GM21447 (cell line): Measurements from ENCODE around the gene C17orf114.

Experiments used
- ATAC-seq: cut with Tn5 transposase; IDR thresholded peaks from one replicate; pipeline ENCODE4 v1.9.1; 2021; ENCODE audit not compliant: unreplicated experiment

The C17orf114 gene

GRCh38 chr17:4823373-4824089 lies 21.4 kb upstream of the C17orf114 start:
- ATAC-seq = no peak

DNA sequence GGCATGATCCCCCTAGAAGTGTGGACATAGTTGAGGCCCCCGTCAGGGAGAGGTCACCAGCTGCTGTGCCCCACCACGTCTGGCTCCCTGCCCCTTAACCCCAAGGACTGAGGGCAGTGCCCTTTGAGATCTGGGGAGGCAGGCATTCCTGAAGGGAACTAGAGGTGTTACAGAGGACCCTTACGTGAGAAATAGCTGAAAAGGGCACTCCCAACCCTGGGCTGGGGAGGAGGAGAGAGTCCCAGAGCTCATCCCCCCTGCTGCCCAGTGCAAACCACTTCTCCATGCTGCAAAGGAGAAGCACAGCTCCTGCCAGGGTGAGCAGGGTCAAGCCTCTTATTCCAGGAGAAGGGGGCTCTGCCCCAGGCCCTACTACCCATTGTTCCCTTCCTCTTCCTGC lies 20.7 kb upstream of the C17orf114 start:
- no peak for ATAC-seq

DNA sequence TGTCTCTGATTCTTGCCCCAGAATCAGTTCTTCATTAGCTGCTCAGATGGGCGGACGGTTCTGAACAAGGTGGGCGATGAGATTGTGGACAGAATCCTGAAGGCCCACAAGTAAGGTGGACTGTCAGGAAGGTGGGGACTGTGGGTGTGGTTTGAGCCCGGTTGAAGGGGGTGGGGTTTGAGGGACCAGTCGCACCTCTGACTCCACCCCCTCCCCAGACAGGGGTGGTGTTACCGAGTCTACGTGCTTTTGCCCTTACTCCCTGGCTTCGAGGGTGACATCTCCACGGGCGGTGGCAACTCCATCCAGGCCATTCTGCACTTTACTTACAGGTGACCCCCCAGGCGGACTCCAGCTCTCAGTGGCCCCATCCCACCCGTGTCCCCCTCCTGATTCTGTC lies 16.1 kb upstream of the C17orf114 start:
- no peak for ATAC-seq

DNA sequence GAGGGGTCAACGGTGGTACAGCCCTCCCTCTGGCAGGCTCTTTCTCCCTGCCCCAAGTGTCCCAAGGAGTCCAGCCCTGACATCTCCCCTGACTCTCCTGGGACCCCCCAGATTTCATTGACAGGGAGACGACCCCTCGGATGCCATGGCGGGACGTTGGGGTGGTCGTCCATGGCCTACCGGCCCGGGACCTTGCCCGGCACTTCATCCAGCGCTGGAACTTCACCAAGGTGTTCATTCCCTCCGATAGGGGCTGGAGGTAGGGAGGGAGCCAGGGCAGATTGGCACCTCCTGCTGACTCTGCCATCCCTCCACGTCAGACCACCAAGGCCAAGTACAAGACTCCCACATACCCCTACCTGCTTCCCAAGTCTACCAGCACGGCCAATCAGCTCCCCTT lies 14.7 kb upstream of the C17orf114 start:
- no peak for ATAC-seq

DNA sequence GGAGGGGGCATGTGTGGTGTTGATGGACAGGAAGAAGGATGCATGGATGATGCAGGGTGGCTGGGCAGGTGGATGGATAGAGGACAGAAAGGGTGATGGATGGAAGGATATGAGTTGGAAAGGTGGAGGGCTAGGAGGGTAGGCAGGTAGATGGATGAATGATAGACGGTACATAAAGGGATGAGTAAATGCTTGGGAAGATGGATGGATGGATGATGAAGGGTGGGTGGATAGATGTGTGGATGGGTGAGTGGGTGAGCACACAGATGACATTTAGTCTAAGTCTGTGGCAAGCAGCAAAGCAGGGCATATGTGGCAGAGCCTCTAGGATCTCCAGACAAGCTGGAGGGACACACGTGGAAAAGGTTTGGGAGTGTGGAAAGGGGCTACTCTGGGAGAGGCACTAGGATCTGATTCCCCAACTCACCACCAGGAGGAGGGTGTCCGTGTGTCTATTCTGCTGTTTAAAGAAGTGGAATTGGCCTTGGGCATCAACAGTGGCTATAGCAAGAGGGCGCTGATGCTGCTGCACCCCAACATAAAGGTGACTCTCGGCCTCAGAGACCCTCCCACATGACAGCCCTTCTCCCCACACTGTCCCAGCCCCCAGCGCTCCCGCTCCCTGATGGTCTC lies 13.0 kb upstream of the C17orf114 start:
- ATAC-seq = no peak

- ATAC-seq = no peak
These were observed 10.6 kb upstream of the C17orf114 start for GRCh38 chr17:4812690-4813089.

DNA sequence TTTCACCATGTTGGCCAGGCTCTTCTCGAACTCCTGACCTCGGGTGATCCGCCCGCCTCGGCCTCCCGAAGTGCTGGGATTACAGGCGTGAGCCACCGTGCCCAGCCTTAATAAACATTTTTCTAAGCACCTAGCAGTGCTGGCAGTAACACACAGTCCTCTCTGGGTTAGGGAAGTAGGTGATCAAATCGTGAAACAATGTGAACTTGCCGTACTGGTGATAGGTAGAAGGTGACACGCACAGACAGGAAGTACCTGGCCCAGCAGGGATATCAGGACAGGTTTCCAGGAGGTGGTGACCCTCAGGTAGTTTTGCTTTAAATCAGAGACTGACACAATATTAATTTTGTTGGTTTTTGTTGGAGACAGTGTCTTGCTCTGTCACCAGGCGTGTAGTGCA lies 9.3 kb upstream of the C17orf114 start:
- ATAC-seq = no peak

- ATAC-seq = no peak
These were observed 8.7 kb upstream of the C17orf114 start for GRCh38 chr17:4810696-4811290.

- ATAC-seq = no peak
These were observed 6.2 kb upstream of the C17orf114 start for GRCh38 chr17:4808378-4808767.

- no peak for ATAC-seq
These were observed 5.7 kb upstream of the C17orf114 start for GRCh38 chr17:4807605-4808377.

DNA sequence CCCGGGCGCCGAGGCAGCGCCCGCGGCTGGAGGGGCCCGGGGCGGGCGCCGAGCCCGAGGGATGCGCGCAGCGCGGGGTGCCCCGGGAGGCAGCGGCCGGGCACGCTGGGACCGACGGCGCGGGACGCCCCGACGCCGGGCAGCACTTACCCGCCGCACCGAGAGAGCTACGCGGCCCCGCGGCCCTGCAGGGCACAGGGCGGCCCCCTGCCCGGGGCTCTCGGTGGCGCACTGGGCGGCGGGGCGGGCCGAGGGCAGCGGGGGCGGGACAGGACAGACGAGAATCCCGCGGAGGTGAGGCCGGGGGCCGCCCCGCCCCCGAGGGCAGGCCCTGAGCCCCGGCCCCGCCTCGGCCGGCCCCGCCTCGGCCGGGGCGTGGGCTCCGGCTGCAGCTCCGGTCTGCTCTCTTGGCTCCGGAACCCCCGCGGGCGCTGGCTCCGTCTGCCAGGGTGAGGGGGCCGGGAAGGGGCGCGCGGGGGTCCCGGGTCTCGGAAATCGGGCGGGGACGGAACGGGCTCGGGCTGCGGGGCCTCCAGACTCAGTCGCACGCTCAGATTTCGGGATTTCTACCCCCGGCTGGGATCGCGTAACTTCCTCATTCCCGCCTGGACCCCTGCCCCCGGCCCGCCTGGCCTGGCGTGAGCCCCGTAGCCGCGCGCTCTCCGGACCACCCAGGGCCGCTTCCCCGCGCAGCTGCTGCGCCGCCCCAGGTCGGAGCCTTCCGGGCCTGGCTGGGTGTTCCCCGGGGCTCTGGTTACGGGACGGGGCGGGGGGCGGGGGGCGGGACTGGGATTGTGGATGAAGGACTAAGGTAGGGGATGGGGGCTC lies 4.9 kb upstream of the C17orf114 start, which contains the start of gene PLD2:
PLD2 (plus strand) TSS at position 376 of the 828 bp plus-strand sequence. CDS start 621 bp downstream, outside the sequence.
- peak; percentile 85 for ATAC-seq

- ATAC-seq = peak; percentile 9
These were observed 4.3 kb upstream of the C17orf114 start for GRCh38 chr17:4806456-4806776.

GRCh38 chr17:4800462-4801196 lies 1.5 kb downstream of the C17orf114 start:
- ATAC-seq = no peak

DNA sequence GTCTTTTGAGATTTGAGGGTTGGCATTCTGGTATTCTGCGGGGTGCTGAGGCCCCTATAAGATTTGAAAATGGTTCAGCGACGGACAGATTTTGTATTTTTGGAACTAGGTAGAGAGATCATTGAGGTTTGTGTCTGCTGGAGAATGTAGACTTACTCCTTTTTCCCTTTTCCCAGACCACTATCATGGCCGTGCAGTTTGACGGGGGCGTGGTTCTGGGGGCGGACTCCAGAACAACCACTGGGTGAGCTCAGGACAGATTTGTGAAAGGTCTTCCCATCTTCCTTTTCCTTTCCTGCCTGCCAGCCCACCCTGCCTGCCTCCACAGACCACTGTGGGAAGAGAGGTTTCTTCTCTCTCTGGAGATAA lies 5.6 kb downstream of the C17orf114 start:
- ATAC-seq = no peak

GRCh38 chr17:4795168-4795567 lies 7.0 kb downstream of the C17orf114 start:
- ATAC-seq = no peak

DNA sequence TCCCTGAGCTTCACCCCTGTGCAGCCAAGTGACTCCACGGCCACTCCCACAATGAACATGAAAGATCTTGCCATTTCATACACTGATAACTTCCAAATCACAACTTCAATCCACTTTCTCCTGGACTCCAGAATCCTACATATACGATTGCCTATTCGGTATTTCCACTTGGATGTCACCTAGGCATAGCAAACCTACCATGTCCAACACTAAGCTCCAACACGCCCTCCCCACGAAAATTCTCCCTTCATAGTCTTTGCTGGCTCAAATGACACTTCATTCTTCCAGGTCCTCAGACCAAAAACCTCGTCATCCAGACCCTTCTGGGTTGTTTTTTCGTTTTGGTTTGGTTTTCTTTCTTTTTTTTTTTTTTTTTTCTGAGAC lies 11.4 kb downstream of the C17orf114 start:
- no peak for ATAC-seq

GRCh38 chr17:4789951-4790704 lies 12.0 kb downstream of the C17orf114 start:
- ATAC-seq = peak; percentile 83

DNA sequence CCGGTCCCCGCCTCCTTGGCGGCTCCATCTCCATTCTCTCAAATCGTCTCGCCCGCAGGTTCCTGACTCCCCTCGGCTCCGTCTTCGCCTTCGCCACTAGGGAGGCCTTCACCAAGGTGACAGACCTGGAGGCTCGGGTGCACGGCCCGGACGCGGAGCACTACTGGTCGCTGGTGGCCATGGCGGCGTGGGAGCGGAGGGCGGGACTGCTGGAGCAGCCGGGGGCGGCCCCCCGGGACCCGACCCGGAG lies 12.5 kb downstream of the C17orf114 start:
- ATAC-seq = no peak

- no peak for ATAC-seq
These were observed 13.1 kb downstream of the C17orf114 start, which contains the start of gene GLTPD2 for GRCh38 chr17:4788807-4789700. Gene GLTPD2 (plus strand): TSS chr17:4788964. CDS start chr17:4789012, 48 bp downstream.
